ENCODE data around the gene EMILIN2. TPM values are rescaled to one million over a fixed set of nuclear protein-coding genes. Genes with fewer than 3 reads are reported as not detected.

The EMILIN2 gene
- total and polyA plus RNA-seq, 2 of the 8 experiments (the other 6 are each of a cell fraction or from before 2014, with no cell fraction given), result 6.0 to 7.5 TPM

GRCh38 chr18:2907550-2908135 is 60.8 kb downstream of the EMILIN2 start (continued):
- no peak for TF ChIP-seq ATF3 (IDR thresholded peaks at IDR 0.05; ENCODE audit: insufficient read depth, low read depth, low read length)
- no peak for TF ChIP-seq SIRT6 (IDR thresholded peaks at IDR 0.05; ENCODE audit: low read length)
- no peak for TF ChIP-seq NRF1 (IDR thresholded peaks at IDR 0.05; ENCODE audit: low read depth, low read length)
- no peak for TF ChIP-seq E2F6 (IDR thresholded peaks at IDR 0.05)
- no peak for TF ChIP-seq EZH2 (IDR thresholded peaks at IDR 0.05; ENCODE audit: low read depth, low read length, severe bottlenecking)
- no peak for TF ChIP-seq KDM1A (IDR thresholded peaks at IDR 0.05; ENCODE audit: borderline replicate concordance, low read length)
- no peak for TF ChIP-seq HDAC2 (IDR thresholded peaks at IDR 0.05; ENCODE audit: borderline replicate concordance in 1 of 2, low read depth in 2 of 2, low read length in 2 of 2)
- TF ChIP-seq MAFK (IDR thresholded peaks at IDR 0.05; ENCODE audit: low read depth, low read length), result no peak
- TF ChIP-seq CBX5 (IDR thresholded peaks at IDR 0.05; ENCODE audit: low read depth, low read length), result no peak
- no peak for TF ChIP-seq YY1 (IDR thresholded peaks at IDR 0.05; ENCODE audit: low read depth, low read length)
